ENCODE data around the gene COBL.

Gene COBL

GRCh38 chr7:51118628-51119027, 198.0 kb downstream of the COBL start:
- DNase-seq (ENCODE audit: low read depth) = no peak

GRCh38 chr7:51114501-51114900, 202.1 kb downstream of the COBL start:
- no peak for DNase-seq (ENCODE audit: low read depth)

GRCh38 chr7:51113962-51114361, 202.6 kb downstream of the COBL start:
- DNase-seq (ENCODE audit: low read depth) = no peak

GRCh38 chr7:51113560-51113959, 203.0 kb downstream of the COBL start:
- no peak for DNase-seq (ENCODE audit: low read depth)

GRCh38 chr7:51111241-51111940, 205.2 kb downstream of the COBL start:
- DNase-seq (ENCODE audit: low read depth) = no peak

- DNase-seq (ENCODE audit: low read depth) = no peak
Measured at GRCh38 chr7:51108134-51108533, 208.5 kb downstream of the COBL start.

GRCh38 chr7:51104278-51104677, 212.3 kb downstream of the COBL start:
- DNase-seq (ENCODE audit: low read depth) = no peak

- no peak for DNase-seq (ENCODE audit: low read depth)
Measured at GRCh38 chr7:51103718-51104117, 212.9 kb downstream of the COBL start.

GRCh38 chr7:51102828-51103227, 213.8 kb downstream of the COBL start:
- no peak for DNase-seq (ENCODE audit: low read depth)

GRCh38 chr7:51101111-51101757, 215.4 kb downstream of the COBL start:
- no peak for DNase-seq (ENCODE audit: low read depth)

GRCh38 chr7:51090411-51090810, 226.2 kb downstream of the COBL start:
- DNase-seq (ENCODE audit: low read depth) = no peak

- DNase-seq (ENCODE audit: low read depth) = no peak
Measured at GRCh38 chr7:51085034-51085692, 231.4 kb downstream of the COBL start.

GRCh38 chr7:51084121-51084520, 232.5 kb downstream of the COBL start:
- no peak for DNase-seq (ENCODE audit: low read depth)

GRCh38 chr7:51082940-51083533, 233.6 kb downstream of the COBL start:
- DNase-seq (ENCODE audit: low read depth) = no peak

GRCh38 chr7:51082096-51082840, 234.3 kb downstream of the COBL start:
- no peak for DNase-seq (ENCODE audit: low read depth)

GRCh38 chr7:51081270-51081890, 235.2 kb downstream of the COBL start:
- no peak for DNase-seq (ENCODE audit: low read depth)

- DNase-seq (ENCODE audit: low read depth) = no peak
Measured at GRCh38 chr7:51080622-51081269, 235.9 kb downstream of the COBL start.

- DNase-seq (ENCODE audit: low read depth) = no peak
Measured at GRCh38 chr7:51080216-51080615, 236.4 kb downstream of the COBL start.

GRCh38 chr7:51079494-51079893, 237.1 kb downstream of the COBL start:
- no peak for DNase-seq (ENCODE audit: low read depth)

GRCh38 chr7:51078653-51079052, 238.0 kb downstream of the COBL start:
- no peak for DNase-seq (ENCODE audit: low read depth)

- DNase-seq (ENCODE audit: low read depth) = no peak
Measured at GRCh38 chr7:51077987-51078370, 238.6 kb downstream of the COBL start.

All from HS-27A (cell line).